Motor neuron (in vitro differentiated cells): Measurements from ENCODE around the gene SDCBP2. TPM values are rescaled to one million over a fixed set of nuclear protein-coding genes. Genes with fewer than 3 reads are reported as not detected.
A peak's percentile ranks its signal among the peaks of the same experiment; 100 is the strongest.

ENCODE experiments used
- ATAC-seq, 8 experiments: fragments of 200-7000 bp; cut with Tn5 transposase; replicated peaks in 6 of 8; 2 replicates each; pipeline ENCODE4 v1.8.0; 2021; ENCODE audit warnings: mild to moderate bottlenecking in 8 of 8, moderate library complexity in 8 of 8
- H3K27ac ChIP-seq, 2 donors: fragments of 250-450 bp; sonication (Bioruptor Pico); 2 replicates each; pipeline ENCODE4 v1.9.0; 2021; ENCODE audit warnings: antibody characterized with exemption in 2 of 2, mild to moderate bottlenecking in 2 of 2, moderate library complexity in 1 of 2
- H3K4me1 ChIP-seq, 2 donors: fragments of 250-450 bp; sonication (Bioruptor Pico); replicated peaks in 1 of 2; 2 replicates each; pipeline ENCODE4 v1.6.1; 2021; ENCODE audit warnings: antibody characterized with exemption in 2 of 2, mild to moderate bottlenecking in 2 of 2, moderate library complexity in 1 of 2
- H3K4me3 ChIP-seq, 5 donors: fragments of 250-450 bp; sonication (Bioruptor Pico); 2 replicates each; pipeline ENCODE4 v1.9.0; 2021; ENCODE audit warnings: antibody characterized with exemption in 5 of 5, mild to moderate bottlenecking in 5 of 5, moderate library complexity in 4 of 5
- WGBS, 10 experiments: fragments of 450-650 bp; shearing (Covaris generic); methylation state at CpG; one replicate each; pipeline ENCODE4 v1.0.0; 2022; 5-methylcytosine and 5-hydroxymethylcytosine counted together
- in situ Hi-C, 9 experiments: fragments of 400-800 bp; cut with MboI; loops; one replicate each; pipeline ENCODE4 v1.15.0; 2021; ENCODE audit warnings: low sequenced_read_pairs in 9 of 9, low pct_unique_long_range_greater_than_20kb in 2 of 9; ENCODE audit not compliant: unreplicated experiment in 9 of 9
- total RNA-seq, 8 experiments: library from RNA; unstranded; fragments of 300-600 nt; gene quantifications; 2 replicates each; pipeline versions ENCODE4 v1.2.3 to v1.2.4, GENCODE V29; 2022

SDCBP2 gene, protein sequence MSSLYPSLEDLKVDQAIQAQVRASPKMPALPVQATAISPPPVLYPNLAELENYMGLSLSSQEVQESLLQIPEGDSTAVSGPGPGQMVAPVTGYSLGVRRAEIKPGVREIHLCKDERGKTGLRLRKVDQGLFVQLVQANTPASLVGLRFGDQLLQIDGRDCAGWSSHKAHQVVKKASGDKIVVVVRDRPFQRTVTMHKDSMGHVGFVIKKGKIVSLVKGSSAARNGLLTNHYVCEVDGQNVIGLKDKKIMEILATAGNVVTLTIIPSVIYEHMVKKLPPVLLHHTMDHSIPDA
- total RNA-seq = 10 to 100 TPM in 1 of 8 experiments, 1 to 10 TPM in 7; 1.4 to 16.3 (median 2.8) TPM

DNA sequence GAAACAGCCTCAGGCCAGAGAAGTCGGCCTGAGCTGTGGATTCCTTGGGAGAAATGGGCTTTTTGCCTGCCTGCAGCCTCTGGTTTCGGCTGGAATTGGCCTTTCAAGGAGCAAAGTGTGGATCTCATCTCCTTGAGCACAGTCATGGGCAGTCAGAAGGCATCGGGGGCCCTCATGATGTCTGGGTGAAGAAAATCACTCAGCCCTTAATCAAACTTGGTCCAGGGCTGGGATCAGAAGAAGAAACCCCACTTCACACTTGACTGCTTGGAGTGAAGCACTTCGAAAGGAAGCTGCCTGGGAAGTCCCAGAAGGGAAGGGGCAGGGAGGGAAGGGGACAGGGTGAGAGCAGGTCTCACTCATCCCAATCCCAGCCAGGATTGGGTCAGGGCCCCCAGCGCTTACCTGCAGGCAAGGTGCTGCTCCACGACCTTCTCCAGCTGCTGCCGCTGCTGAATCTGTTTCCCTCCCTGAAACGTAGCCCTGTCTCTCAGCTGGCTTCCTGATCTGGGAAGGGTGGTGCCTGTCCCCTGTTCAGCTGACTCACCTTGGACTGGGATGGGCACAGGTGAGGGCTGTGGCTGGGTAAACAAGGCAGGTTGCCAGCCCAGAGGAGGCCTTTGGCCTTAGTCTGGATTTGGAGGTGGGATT is at the start of gene SDCBP2:
TSS of gene SDCBP2 (minus strand) at position 460 of the 651 bp plus-strand sequence. CDS start 8,723 bp downstream, outside the sequence.
- Histone ChIP-seq H3K4me3 (no peak within 1 kb of the TSS), H3K27ac (no peak within 1 kb of the TSS), H3K4me1 (peaks cover 17 to 19% of the 10 kb centered on the region in 2 donors)
- ATAC-seq = no peak
- in situ Hi-C loops = loop anchor here in 1 of 9 experiments (25.0 kb wide), 1 partner anchor 108 kb away; no protein-coding TSS in a partner anchor
- 80 to 100% (median 90%) methylated on average over 1 to 3 of the region's 8 CpGs; no CpG with 5 or more reads in 4 of the 10 experiments for WGBS, 10 experiments

DNA sequence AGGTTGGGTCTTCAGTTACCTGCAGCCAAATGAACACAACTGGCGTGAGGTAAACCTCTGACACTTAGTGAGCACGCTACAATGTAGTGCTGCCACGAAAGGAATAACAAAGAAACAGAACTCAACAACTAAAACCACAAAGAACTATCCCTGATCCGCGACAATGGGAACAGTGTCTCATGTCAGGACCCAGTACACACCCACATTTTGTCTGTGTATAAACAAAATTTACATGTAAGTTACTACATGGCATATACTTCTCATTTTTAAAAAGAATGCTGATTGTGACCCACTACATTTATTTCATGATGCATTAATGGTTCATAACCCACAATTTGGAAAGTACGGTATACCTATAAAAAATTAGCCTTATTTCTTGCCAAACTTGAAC is 49.8 kb upstream of the SDCBP2 start:
- in situ Hi-C loops = no loop called here
- no peaks in the 10 kb centered on the region for H3K4me1 ChIP-seq

DNA sequence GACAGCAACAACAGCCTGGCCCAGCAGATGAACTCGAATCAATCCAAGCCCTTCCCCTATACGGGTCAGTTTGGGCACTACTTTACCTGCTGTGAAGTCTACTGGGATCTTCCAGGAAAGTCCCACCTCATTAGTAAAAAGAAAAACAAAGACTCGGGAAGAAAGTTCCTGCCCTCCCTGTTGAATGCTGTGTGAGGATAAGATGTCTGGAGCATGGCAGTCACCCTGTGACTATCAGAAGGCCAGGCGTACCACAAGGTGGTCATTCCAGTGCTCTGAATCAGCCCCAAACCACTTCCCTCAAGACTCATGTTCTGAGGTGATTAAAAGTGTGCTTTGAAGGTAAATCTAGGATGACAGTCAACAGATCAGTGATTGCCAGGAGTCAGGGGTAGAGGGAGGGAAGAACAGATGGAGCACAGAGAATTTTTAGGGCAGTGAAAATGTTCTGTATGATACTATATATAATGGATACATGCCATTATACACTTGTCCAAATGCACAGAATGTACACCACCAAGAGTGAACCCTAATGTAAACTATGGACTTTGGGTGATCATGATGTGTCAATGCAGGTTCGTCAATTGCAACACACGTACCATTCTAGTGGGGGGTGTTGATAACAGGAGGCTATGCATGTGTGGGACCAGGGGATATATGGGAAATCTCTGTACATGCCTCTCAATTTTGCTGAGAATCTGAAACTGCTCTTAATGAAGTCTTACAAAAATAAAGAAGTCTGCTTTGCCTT is 49.2 kb upstream of the SDCBP2 start:
- 80 to 93% (median 84%) methylated on average over 2 to 5 of the region's 6 CpGs; no CpG with 5 or more reads in 4 of the 10 experiments for WGBS, 10 experiments
- Histone ChIP-seq H3K4me1 (no peaks in the 10 kb centered on the region), H3K4me3 (no peak overlapping the region), H3K27ac (no peak overlapping the region)
- ATAC-seq = no peak
- in situ Hi-C loops = no loop called here

More for the DNA sequence above, 49.8 kb upstream of the SDCBP2 start:
- no peak overlapping the region for H3K4me3 ChIP-seq
- WGBS, 10 experiments = 95 to 100% (median 99%) methylated on average over 1 to 6 of the region's 6 CpGs
- no peak for ATAC-seq
- no peak overlapping the region for H3K27ac ChIP-seq

DNA sequence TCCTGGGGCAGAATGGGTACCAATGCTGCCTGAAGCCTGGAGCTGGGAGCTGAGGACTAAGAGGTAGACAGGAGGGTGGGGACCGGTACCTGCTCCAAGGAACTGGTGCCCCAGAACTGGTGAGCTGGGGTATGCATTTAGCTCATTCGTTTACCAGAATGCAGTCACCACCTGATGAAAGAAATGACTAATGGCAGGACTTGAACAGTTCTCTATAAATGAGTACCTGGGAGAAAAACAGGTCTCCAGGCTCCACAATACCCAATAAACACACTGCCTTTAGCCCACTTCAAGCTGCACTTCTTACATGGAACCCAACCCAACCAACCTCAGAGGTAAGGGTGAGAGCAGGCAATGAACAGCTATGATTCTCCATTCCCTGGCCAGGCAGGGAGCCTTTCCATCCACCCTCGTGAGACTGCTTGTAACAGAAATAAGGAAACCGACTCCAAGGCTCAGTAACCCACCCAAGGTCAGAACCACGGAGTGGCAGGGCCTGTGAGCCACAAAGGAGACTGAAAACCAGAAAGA is 48.5 kb upstream of the SDCBP2 start:
- ATAC-seq = no peak
- WGBS, 10 experiments = 75 to 95% (median 92%) methylated on average over 2 to 5 of the region's 5 CpGs; no CpG with 5 or more reads in 7 of the 10 experiments
- H3K27ac ChIP-seq = no peak overlapping the region
- no peak overlapping the region for H3K4me3 ChIP-seq
- in situ Hi-C loops = no loop called here
- no peaks in the 10 kb centered on the region for H3K4me1 ChIP-seq

DNA sequence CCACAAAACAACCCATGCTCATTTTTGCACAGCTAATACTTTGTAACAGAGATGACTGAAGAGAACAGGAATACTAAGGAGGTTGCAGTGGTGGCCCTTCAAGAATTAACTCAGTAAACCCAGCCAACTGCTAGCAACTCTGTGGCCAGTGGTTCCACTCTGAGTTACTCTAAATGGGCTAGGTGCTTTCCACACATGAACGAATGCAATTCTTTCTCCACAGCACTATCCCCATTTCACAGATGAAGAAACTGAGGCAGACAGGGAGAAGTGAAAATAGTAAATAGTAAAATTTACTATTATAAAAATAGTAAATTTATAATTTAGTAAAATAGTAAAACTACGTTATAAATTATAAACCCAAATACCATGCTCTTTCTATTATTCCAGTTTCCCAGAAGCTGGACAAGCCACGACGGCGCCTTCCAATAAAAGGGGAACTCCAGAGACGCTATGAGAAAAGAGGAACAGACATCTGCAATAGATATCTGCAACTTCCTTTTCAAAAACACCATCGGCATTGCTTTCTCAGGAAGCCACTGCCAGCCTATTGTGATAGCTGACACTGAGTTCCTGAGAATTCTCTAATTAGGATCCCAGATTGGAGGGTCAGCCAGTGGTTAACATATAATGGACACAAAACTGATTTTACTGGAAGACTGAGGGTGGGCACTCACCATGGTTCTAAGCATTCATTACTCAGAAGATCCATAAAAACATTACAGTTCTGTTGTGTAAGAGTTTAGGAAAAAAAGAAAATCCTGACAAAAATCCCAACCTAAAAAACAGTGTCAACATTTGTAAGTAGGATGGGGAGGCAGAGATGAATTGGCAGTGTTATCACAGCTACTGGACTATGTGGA is 47.7 kb upstream of the SDCBP2 start:
- in situ Hi-C loops = no loop called here
- WGBS, 10 experiments = 15 to 95% (median 79%) methylated on average over 2 to 7 of the region's 7 CpGs; no CpG with 5 or more reads in 1 of the 10 experiments
- Histone ChIP-seq H3K4me1 (no peaks in the 10 kb centered on the region), H3K4me3 (no peak overlapping the region), H3K27ac (no peak overlapping the region)
- ATAC-seq = no peak

DNA sequence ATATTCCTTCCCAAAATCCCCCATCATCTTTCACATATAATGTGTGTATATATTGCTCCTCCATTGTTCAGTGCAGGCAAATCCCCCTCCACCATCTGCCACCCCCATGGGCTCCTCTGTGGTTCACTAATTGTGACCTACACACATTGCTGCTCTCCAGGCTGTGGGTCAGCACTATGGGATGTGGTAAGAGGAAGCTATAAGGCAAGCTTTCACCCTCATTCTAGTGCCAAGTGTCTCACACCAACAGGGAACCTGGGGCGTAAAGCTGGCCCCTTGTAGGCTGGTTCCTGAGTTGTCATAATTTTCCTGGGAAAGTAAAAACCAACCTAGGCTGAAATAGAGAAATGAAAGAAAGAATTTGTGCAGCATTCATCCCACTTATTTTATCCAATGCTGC is 47.1 kb upstream of the SDCBP2 start:
- H3K4me3 ChIP-seq = no peak overlapping the region
- in situ Hi-C loops = no loop called here
- no peak for ATAC-seq
- H3K27ac ChIP-seq = no peak overlapping the region
- H3K4me1 ChIP-seq = peaks cover 0 to 2% of the 10 kb centered on the region in 2 donors
- 80 to 100% (median 100%) methylated on average over 1 of the region's 1 CpG; no CpG with 5 or more reads in 6 of the 10 experiments for WGBS, 10 experiments

DNA sequence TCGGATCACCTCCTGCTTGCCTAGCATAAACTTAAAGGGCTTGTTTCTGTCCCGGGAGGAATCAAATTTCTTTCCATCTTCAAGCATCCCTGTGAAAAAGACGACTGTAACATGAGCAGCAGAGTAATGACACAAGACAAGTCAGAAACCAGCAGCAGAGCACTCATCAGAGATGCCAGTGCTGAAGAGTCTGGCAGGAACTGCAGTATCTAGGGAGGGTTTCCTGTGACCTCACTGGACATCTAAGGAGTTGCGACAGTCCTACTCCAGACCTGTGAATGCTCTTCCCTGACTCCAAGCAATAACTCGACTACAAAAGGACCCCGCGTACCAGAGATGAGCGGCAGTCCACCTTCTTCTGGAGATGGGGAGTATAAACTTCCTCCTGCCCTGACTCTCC is 46.6 kb upstream of the SDCBP2 start:
- ATAC-seq = peak in 2 of 8 experiments; percentile 9 to 31
- no peak overlapping the region for H3K27ac ChIP-seq
- no peak overlapping the region for H3K4me3 ChIP-seq
- 30 to 93% (median 71%) methylated on average over 1 to 4 of the region's 8 CpGs; no CpG with 5 or more reads in 3 of the 10 experiments for WGBS, 10 experiments
- H3K4me1 ChIP-seq = peaks cover 0 to 2% of the 10 kb centered on the region in 2 donors
- in situ Hi-C loops = no loop called here

DNA sequence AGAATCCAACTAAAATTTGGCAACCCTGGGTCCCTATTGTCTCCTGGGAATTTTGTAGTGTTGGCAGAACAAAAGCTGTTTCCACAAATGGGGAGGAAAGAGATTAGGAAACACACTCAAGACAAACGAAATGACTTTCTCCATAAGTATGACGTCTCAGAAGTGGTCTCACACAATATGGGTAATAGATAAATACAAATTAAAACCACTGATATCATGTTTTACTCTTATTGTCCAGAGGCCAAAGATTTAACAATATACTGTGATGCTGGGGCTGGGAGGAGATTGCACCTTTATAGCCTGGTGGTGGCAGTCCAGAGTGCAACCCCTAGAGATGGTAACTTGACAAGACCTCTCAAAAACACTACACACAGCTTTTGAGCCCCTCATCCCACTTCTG is 45.3 kb upstream of the SDCBP2 start:
- ATAC-seq = no peak
- 54 to 100% (median 100%) methylated on average over 1 to 2 of the region's 2 CpGs; no CpG with 5 or more reads in 3 of the 10 experiments for WGBS, 10 experiments
- in situ Hi-C loops = no loop called here
- Histone ChIP-seq H3K4me1 (peaks cover 0 to 2% of the 10 kb centered on the region in 2 donors), H3K27ac (no peak overlapping the region), H3K4me3 (no peak overlapping the region)

DNA sequence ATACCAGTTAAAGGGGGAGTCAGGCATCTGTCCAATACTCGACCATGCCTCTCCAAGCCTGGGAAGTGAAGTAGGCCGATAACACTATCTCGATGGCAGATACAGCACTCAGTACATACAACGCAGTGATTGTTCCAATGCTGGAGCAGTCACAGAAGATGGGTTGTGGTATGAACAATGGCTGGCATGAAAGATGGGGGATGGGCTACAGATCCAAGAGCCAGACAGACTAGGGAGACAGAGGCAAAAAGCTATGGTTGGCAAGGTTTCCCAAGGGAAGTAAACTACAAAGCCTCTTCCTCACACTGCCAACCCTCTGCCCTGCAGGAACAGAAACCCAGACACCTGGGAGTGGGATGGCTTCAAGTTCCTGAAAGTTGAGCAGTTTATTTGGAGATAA is 44.7 kb upstream of the SDCBP2 start:
- Histone ChIP-seq H3K4me1 (peaks cover 0 to 2% of the 10 kb centered on the region in 2 donors), H3K27ac (no peak overlapping the region), H3K4me3 (no peak overlapping the region)
- in situ Hi-C loops = no loop called here
- 83 to 100% (median 100%) methylated on average over 1 to 4 of the region's 4 CpGs; no CpG with 5 or more reads in 5 of the 10 experiments for WGBS, 10 experiments
- ATAC-seq = no peak

DNA sequence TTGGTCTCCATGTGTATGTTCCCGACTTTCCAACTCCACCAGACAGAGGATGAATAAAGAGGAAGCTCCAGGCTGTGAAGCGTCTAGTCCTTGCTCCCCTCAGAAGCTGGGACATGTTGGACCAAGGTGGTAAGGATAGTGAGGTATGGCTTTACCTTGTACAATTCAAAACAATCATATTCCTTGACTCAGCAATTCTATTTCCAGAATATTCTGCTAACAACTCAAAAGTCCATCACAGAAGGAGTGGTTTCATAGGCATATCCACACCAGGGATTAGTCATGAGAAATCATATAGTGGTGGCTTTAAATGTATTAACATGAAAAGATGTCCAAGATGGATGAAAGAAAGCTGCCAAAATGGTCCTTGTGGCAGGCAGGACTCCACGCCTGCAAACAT is 44.1 kb upstream of the SDCBP2 start:
- in situ Hi-C loops = no loop called here
- WGBS, 10 experiments = 93 to 100% (median 100%) methylated on average over 1 to 3 of the region's 3 CpGs; no CpG with 5 or more reads in 1 of the 10 experiments
- peaks cover 0 to 2% of the 10 kb centered on the region in 2 donors for H3K4me1 ChIP-seq
- H3K27ac ChIP-seq = no peak overlapping the region
- H3K4me3 ChIP-seq = no peak overlapping the region
- ATAC-seq = no peak

DNA sequence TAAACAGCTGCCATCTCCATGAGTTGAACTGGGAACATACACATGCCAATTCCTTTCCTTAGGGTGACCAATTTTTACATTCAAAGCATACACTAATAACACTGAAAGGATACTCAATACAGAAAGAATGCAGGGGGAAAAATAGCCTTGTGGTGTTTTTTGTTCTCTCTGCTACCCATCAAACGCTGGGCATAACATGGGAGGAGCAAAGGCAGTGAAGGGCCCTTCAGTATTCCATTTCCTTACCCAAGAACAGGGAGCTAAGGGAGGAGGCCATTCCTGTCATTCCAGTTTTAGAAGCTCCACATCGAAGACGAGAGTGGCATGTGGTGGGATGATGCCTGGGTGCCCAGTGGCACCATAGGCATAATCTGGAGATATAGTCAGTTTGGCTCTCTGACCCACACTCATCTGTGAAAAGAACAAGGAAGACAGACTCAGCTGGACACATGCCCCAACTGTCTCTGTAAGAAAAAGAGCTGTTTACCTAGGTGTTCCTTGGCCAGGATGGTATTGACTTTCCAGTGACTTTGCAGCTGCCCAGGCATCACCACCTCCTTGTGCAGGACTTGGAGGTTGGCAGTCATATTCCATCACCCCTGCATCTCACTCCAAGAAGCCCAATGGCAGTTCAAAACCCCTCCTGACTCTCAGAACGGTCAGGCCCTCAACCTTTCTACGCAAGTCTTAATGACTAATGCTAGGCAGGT is 43.0 kb upstream of the SDCBP2 start:
- ATAC-seq = no peak
- WGBS, 10 experiments = 78 to 93% (median 92%) methylated on average over 1 to 3 of the region's 5 CpGs; no CpG with 5 or more reads in 5 of the 10 experiments
- Histone ChIP-seq H3K4me1 (peaks cover 0 to 2% of the 10 kb centered on the region in 2 donors), H3K4me3 (no peak overlapping the region), H3K27ac (no peak overlapping the region)
- in situ Hi-C loops = no loop called here
